Progenitor cell of endocrine pancreas (in vitro differentiated cells): Measurements from ENCODE around the gene DYNLT4. TPM values are rescaled to one million over a fixed set of nuclear protein-coding genes. Genes with fewer than 3 reads are reported as not detected.

Experiments used
- DNase-seq: peaks from one replicate; pipeline ENCODE4 v3.0.0; 2021; ENCODE audit warnings: low spot score; ENCODE audit not compliant: unreplicated experiment
- H3K27ac Mint-ChIP-seq: 2 replicates; pipeline ENCODE4 v1.8.0; 2021; ENCODE audit warnings: mild to moderate bottlenecking, moderate library complexity, mixed read lengths
- H3K27me3 Mint-ChIP-seq: 2 replicates; pipeline ENCODE4 v1.8.0; 2021; ENCODE audit warnings: mixed read lengths
- H3K36me3 Mint-ChIP-seq: 2 replicates; pipeline ENCODE4 v1.8.0; 2022; ENCODE audit warnings: mixed read lengths; ENCODE audit not compliant: insufficient read depth
- H3K4me1 Mint-ChIP-seq: 2 replicates; pipeline ENCODE4 v1.8.0; 2021; ENCODE audit warnings: low read depth, mixed read lengths
- H3K4me3 Mint-ChIP-seq: 2 replicates; pipeline ENCODE4 v1.8.0; 2021; ENCODE audit warnings: low read depth, mild to moderate bottlenecking, moderate library complexity, mixed read lengths
- H3K9me3 Mint-ChIP-seq: 2 replicates; pipeline ENCODE4 v1.8.0; 2021; ENCODE audit warnings: low read depth, mixed read lengths
- CTCF ChIP-seq: fragments of 200-600 bp; sonication (generic); IDR thresholded peaks from one replicate; pipeline ENCODE4 v1.5.0; 2021; ENCODE audit warnings: antibody characterized with exemption, mild to moderate bottlenecking; ENCODE audit not compliant: unreplicated experiment
- total RNA-seq: library from RNA; stranded (reverse); gene quantifications from 2 replicates; pipeline ENCODE4 v1.2.1, GENCODE V29; 2021

Gene DYNLT4
- total RNA-seq, 1 donor from 2014 or later, result 0.79 TPM

- no peaks in the 10 kb centered on the region for H3K9me3 Mint-ChIP-seq
- no peak for DNase-seq
- no peak overlapping the region for H3K27ac Mint-ChIP-seq
- TF ChIP-seq CTCF, result no peak
- H3K36me3 Mint-ChIP-seq, result peaks cover 1% of the 10 kb centered on the region
- no peak overlapping the region for H3K4me3 Mint-ChIP-seq
- H3K4me1 Mint-ChIP-seq, result peaks cover 2% of the 10 kb centered on the region
- H3K27me3 Mint-ChIP-seq, result peaks cover 3% of the 10 kb centered on the region
Measured at GRCh38 chr1:44832056-44832705, 25.0 kb upstream of the DYNLT4 start.

DNA sequence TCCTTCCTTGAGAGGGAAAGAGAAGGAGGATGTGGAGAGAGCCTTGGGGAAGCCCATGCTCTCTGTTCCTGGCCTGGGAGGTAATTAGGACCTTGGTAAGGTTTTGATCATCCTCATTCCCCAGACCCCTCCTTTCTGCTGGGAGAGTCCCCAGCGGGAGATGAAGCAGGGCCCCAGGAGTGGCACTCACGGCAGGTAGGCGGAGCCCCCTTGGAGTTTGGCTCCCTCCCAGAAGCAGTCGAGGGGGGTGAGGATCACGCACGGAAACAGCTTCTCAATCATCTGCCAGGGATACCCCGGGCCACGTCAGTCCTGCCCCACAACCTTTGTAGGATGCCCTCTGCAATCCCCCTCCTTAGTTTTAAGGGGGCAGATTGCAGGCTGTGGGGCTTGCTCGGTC is 24.4 kb upstream of the DYNLT4 start:
- no peak for TF ChIP-seq CTCF
- DNase-seq, result no peak
- peaks cover 2% of the 10 kb centered on the region for H3K4me1 Mint-ChIP-seq

DNA sequence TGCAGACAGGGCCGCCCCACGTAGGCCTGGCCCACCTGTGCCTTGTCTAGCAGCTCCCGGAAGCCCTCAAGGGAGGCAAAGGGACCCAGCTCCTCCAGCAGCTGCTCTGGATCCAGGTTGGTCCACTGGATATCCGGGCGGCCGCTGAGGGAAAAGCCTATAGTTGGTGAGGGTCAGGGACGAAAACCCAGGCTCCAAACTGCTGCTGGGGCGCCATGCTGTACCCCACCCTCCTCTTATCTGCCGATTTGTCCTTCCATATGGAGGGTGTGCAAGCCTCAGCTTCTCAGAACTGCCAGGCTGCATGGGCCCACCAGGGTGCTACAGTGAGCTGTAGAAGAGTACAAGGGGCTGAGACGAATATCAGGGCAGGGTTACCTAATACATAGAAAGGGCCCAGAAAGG is 23.8 kb upstream of the DYNLT4 start:
- no peak for TF ChIP-seq CTCF
- peaks cover 1% of the 10 kb centered on the region for H3K36me3 Mint-ChIP-seq
- H3K9me3 Mint-ChIP-seq, result no peaks in the 10 kb centered on the region
- no peak overlapping the region for H3K27ac Mint-ChIP-seq
- DNase-seq, result no peak
- no peak overlapping the region for H3K4me3 Mint-ChIP-seq
- peaks cover 2% of the 10 kb centered on the region for H3K4me1 Mint-ChIP-seq
- peaks cover 3% of the 10 kb centered on the region for H3K27me3 Mint-ChIP-seq

More for the DNA sequence above, 24.4 kb upstream of the DYNLT4 start:
- no peaks in the 10 kb centered on the region for H3K9me3 Mint-ChIP-seq
- H3K27me3 Mint-ChIP-seq, result peaks cover 3% of the 10 kb centered on the region
- H3K4me3 Mint-ChIP-seq, result no peak overlapping the region
- H3K36me3 Mint-ChIP-seq, result peaks cover 1% of the 10 kb centered on the region
- H3K27ac Mint-ChIP-seq, result no peak overlapping the region

DNA sequence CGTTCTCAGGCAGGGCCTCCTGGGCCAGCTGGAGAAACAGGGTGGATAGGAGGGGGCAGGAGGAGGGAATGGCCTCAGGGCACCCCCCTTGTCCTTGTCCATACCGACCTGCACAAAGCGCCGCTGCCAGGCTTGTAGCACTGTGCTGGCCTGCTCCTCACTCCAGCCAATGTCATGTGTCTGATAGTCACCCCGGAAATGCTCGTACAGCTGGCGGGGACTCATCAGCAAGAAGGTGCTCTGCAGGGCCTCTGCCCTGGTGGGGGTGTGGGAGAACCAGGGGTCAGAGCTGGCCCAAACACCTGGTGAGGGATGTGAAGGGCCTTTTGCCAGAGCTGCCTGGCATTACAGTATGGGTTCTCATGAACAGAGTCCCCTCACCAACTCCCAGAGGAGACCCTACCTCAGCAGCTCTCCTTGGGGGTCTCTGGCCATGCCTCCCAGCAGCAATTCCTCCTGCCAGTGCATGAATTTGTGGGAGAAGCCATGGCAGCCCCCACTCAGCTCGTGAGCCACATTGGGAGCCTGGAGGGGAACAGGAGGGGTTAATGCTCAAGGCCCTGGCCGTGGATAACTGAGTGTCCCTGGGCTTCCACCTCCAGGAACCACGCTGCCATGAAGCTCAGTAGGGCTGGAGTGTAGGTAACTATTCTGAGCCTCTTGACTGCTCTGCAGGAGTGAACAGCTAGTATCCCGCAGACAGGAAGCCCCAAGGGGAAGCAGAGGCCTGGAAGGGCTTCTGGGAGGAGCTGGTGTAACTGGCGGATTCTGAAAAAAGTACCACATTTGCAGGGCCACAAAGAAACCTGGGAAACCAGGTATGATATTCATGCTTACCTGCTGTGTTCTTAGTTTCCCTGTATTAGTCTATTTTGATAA is 22.6 kb upstream of the DYNLT4 start:
- Mint-ChIP-seq H3K9me3 (no peaks in the 10 kb centered on the region), H3K27me3 (peaks cover 3% of the 10 kb centered on the region), H3K36me3 (peaks cover 1% of the 10 kb centered on the region), H3K27ac (no peak overlapping the region), H3K4me3 (no peak overlapping the region), H3K4me1 (peaks cover 2% of the 10 kb centered on the region)
- no peak for TF ChIP-seq CTCF
- no peak for DNase-seq

DNA sequence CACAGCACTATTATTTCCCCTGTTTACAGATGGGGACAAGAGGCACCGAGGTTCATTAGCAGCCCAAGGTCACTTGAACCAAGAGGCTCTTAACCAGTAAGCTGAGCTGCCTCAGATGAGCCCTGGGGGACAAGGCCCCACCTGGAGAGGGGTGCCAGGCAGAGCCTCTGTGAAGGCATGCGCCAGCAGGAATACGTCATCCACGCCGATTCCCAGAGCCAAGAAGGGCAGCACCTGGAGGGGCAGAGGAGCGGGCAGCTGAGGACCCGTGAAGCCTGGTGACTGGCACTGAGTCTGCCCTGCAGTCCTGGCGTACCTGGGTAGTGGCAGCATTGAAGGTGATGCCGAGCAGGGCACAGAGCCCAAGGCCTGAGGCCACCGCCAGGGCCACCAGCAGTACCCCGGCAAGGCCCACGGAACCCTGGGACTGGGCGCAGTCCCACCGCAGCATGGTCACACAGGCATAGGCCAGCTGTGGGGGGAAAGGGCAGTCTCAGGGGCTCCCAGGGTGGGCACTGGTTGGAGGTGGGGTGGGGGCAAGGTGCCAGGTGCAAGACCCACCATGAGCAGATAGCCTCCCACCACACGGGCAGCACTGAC is 21.8 kb upstream of the DYNLT4 start:
- H3K9me3 Mint-ChIP-seq, result no peaks in the 10 kb centered on the region
- DNase-seq, result no peak

More for the DNA sequence above, 21.8 kb upstream of the DYNLT4 start:
- Mint-ChIP-seq H3K36me3 (no peaks in the 10 kb centered on the region), H3K4me1 (peaks cover 2% of the 10 kb centered on the region), H3K27ac (no peak overlapping the region), H3K4me3 (no peak overlapping the region), H3K27me3 (no peaks in the 10 kb centered on the region)
- TF ChIP-seq CTCF, result no peak
